ENCODE measurements around the gene ZRANB1.

ZRANB1 gene

GRCh38 chr10:124994573-124995473, 52.9 kb downstream of the ZRANB1 start:
- DNase-seq (ENCODE audit: low read depth, low spot score) = no peak
- Histone ChIP-seq H3K27me3 (ENCODE audit: insufficient read depth, insufficient read length) (no peaks in the 10 kb centered on the region), H3K4me3 (ENCODE audit: insufficient read length, low read depth) (no peak overlapping the region), H3K9me3 (ENCODE audit: insufficient read depth, low read length) (no peaks in the 10 kb centered on the region), H3K36me3 (ENCODE audit: insufficient read depth, insufficient read length, low read length) (peaks cover 83% of the 10 kb centered on the region), H3K9ac (ENCODE audit: insufficient read length, low read depth) (no peak overlapping the region), H3K4me1 (ENCODE audit: insufficient read depth, insufficient read length) (peaks cover 7% of the 10 kb centered on the region)
- TF ChIP-seq YY1 (IDR thresholded peaks at IDR 0.05; ENCODE audit: insufficient read depth, insufficient read length) (no peak), SUZ12 (IDR thresholded peaks at IDR 0.05; ENCODE audit: extremely low read depth, insufficient read depth, insufficient read length) (no peak), ZNF274 (IDR thresholded peaks at IDR 0.05; ENCODE audit: low read depth, low read length) (no peak)

GRCh38 chr10:124995605-124996004, 53.7 kb downstream of the ZRANB1 start:
- Histone ChIP-seq H3K27me3 (ENCODE audit: insufficient read depth, insufficient read length) (no peaks in the 10 kb centered on the region), H3K4me3 (ENCODE audit: insufficient read length, low read depth) (no peak overlapping the region), H3K4me1 (ENCODE audit: insufficient read depth, insufficient read length) (peaks cover 7% of the 10 kb centered on the region), H3K36me3 (ENCODE audit: insufficient read depth, insufficient read length, low read length) (peaks cover 88% of the 10 kb centered on the region), H3K9ac (ENCODE audit: insufficient read length, low read depth) (no peak overlapping the region), H3K9me3 (ENCODE audit: insufficient read depth, low read length) (no peaks in the 10 kb centered on the region)
- DNase-seq (ENCODE audit: low read depth, low spot score) = no peak
- no peak for TF ChIP-seq YY1 (IDR thresholded peaks at IDR 0.05; ENCODE audit: insufficient read depth, insufficient read length)
- TF ChIP-seq SUZ12 (IDR thresholded peaks at IDR 0.05; ENCODE audit: extremely low read depth, insufficient read depth, insufficient read length) = no peak
- TF ChIP-seq ZNF274 (IDR thresholded peaks at IDR 0.05; ENCODE audit: low read depth, low read length) = no peak

- Histone ChIP-seq H3K36me3 (ENCODE audit: insufficient read depth, insufficient read length, low read length) (peaks cover 88% of the 10 kb centered on the region), H3K9ac (ENCODE audit: insufficient read length, low read depth) (no peak overlapping the region)
- no peak for DNase-seq (ENCODE audit: low read depth, low spot score)
Measured at GRCh38 chr10:124996127-124996853, 54.4 kb downstream of the ZRANB1 start.

GRCh38 chr10:124996854-124997215, 54.9 kb downstream of the ZRANB1 start:
- no peaks in the 10 kb centered on the region for H3K9me3 ChIP-seq (ENCODE audit: insufficient read depth, low read length)
- no peak overlapping the region for H3K4me3 ChIP-seq (ENCODE audit: insufficient read length, low read depth)
- no peak overlapping the region for H3K9ac ChIP-seq (ENCODE audit: insufficient read length, low read depth)
- H3K4me1 ChIP-seq (ENCODE audit: insufficient read depth, insufficient read length) = peaks cover 7% of the 10 kb centered on the region
- H3K36me3 ChIP-seq (ENCODE audit: insufficient read depth, insufficient read length, low read length) = peaks cover 90% of the 10 kb centered on the region
- no peaks in the 10 kb centered on the region for H3K27me3 ChIP-seq (ENCODE audit: insufficient read depth, insufficient read length)
- TF ChIP-seq SUZ12 (IDR thresholded peaks at IDR 0.05; ENCODE audit: extremely low read depth, insufficient read depth, insufficient read length) (no peak), YY1 (IDR thresholded peaks at IDR 0.05; ENCODE audit: insufficient read depth, insufficient read length) (no peak), ZNF274 (IDR thresholded peaks at IDR 0.05; ENCODE audit: low read depth, low read length) (no peak)
- no peak for DNase-seq (ENCODE audit: low read depth, low spot score)

More at GRCh38 chr10:124996127-124996853, 54.4 kb downstream of the ZRANB1 start:
- TF ChIP-seq YY1 (IDR thresholded peaks at IDR 0.05; ENCODE audit: insufficient read depth, insufficient read length) (no peak), SUZ12 (IDR thresholded peaks at IDR 0.05; ENCODE audit: extremely low read depth, insufficient read depth, insufficient read length) (no peak), ZNF274 (IDR thresholded peaks at IDR 0.05; ENCODE audit: low read depth, low read length) (no peak)
- Histone ChIP-seq H3K4me3 (ENCODE audit: insufficient read length, low read depth) (no peak overlapping the region), H3K4me1 (ENCODE audit: insufficient read depth, insufficient read length) (peaks cover 7% of the 10 kb centered on the region), H3K9me3 (ENCODE audit: insufficient read depth, low read length) (no peaks in the 10 kb centered on the region), H3K27me3 (ENCODE audit: insufficient read depth, insufficient read length) (no peaks in the 10 kb centered on the region)

GRCh38 chr10:124997306-124997705, 55.4 kb downstream of the ZRANB1 start:
- no peak overlapping the region for H3K9ac ChIP-seq (ENCODE audit: insufficient read length, low read depth)
- no peaks in the 10 kb centered on the region for H3K27me3 ChIP-seq (ENCODE audit: insufficient read depth, insufficient read length)
- H3K9me3 ChIP-seq (ENCODE audit: insufficient read depth, low read length) = no peaks in the 10 kb centered on the region
- H3K4me3 ChIP-seq (ENCODE audit: insufficient read length, low read depth) = no peak overlapping the region
- TF ChIP-seq ZNF274 (IDR thresholded peaks at IDR 0.05; ENCODE audit: low read depth, low read length) (no peak), YY1 (IDR thresholded peaks at IDR 0.05; ENCODE audit: insufficient read depth, insufficient read length) (no peak), SUZ12 (IDR thresholded peaks at IDR 0.05; ENCODE audit: extremely low read depth, insufficient read depth, insufficient read length) (no peak)
- peaks cover 7% of the 10 kb centered on the region for H3K4me1 ChIP-seq (ENCODE audit: insufficient read depth, insufficient read length)
- DNase-seq (ENCODE audit: low read depth, low spot score) = no peak
- H3K36me3 ChIP-seq (ENCODE audit: insufficient read depth, insufficient read length, low read length) = peaks cover 90% of the 10 kb centered on the region

- H3K4me3 ChIP-seq (ENCODE audit: insufficient read length, low read depth) = no peak overlapping the region
- no peak for DNase-seq (ENCODE audit: low read depth, low spot score)
- H3K36me3 ChIP-seq (ENCODE audit: insufficient read depth, insufficient read length, low read length) = peaks cover 90% of the 10 kb centered on the region
- no peak overlapping the region for H3K9ac ChIP-seq (ENCODE audit: insufficient read length, low read depth)
- no peaks in the 10 kb centered on the region for H3K27me3 ChIP-seq (ENCODE audit: insufficient read depth, insufficient read length)
- no peaks in the 10 kb centered on the region for H3K9me3 ChIP-seq (ENCODE audit: insufficient read depth, low read length)
- peaks cover 6% of the 10 kb centered on the region for H3K4me1 ChIP-seq (ENCODE audit: insufficient read depth, insufficient read length)
- TF ChIP-seq ZNF274 (IDR thresholded peaks at IDR 0.05; ENCODE audit: low read depth, low read length) (no peak), SUZ12 (IDR thresholded peaks at IDR 0.05; ENCODE audit: extremely low read depth, insufficient read depth, insufficient read length) (no peak)
Measured at GRCh38 chr10:124997771-124998623, 56.1 kb downstream of the ZRANB1 start.

Measured in NT2/D1 (cell line).